SK-N-SH treated with all-trans-retinoic acid at 6 μM for 48 hours (cell line): ENCODE results near the gene ZNF385C.

Source experiments
- ATAC-seq: fragments of 200-7000 bp; cut with Tn5 transposase; 3 replicates; pipeline ENCODE4 v1.9.1; 2020; ENCODE audit warnings: mild to moderate bottlenecking, moderate library complexity
- ARNTL ChIP-seq: fragments of 450-650 bp; formaldehyde crosslinking; IDR thresholded peaks from 2 replicates; pipeline ENCODE4 v1.5.0; 2020; ENCODE audit warnings: low read depth, mild to moderate bottlenecking, moderate library complexity, borderline replicate concordance
- BACH2 ChIP-seq: fragments of 250-450 bp; sonication (Bioruptor Pico); IDR thresholded peaks from 2 replicates; pipeline ENCODE4 v1.9.0; 2021; ENCODE audit warnings: mild to moderate bottlenecking, borderline replicate concordance
- CSDC2 ChIP-seq: fragments of 250-450 bp; sonication (Bioruptor Pico); IDR thresholded peaks from 2 replicates; pipeline ENCODE4 v1.5.0; 2020; ENCODE audit warnings: mild to moderate bottlenecking, moderate library complexity
- CSRNP3 ChIP-seq: fragments of 250-450 bp; sonication (Bioruptor Pico); IDR thresholded peaks from 2 replicates; pipeline ENCODE4 v1.5.1; 2021; ENCODE audit warnings: mild to moderate bottlenecking, moderate library complexity
- ESRRG ChIP-seq: fragments of 250-450 bp; sonication (Bioruptor Pico); IDR thresholded peaks from 2 replicates; pipeline ENCODE4 v1.6.1; 2021; ENCODE audit warnings: mild to moderate bottlenecking
- GLIS3 ChIP-seq: fragments of 250-450 bp; sonication (Bioruptor Pico); IDR thresholded peaks from 2 replicates; pipeline ENCODE4 v1.5.0; 2020; ENCODE audit warnings: mild to moderate bottlenecking, moderate library complexity
- ISL1 ChIP-seq: fragments of 250-450 bp; sonication (Bioruptor Pico); IDR thresholded peaks from 2 replicates; pipeline ENCODE4 v2.1.2; 2022; ENCODE audit warnings: mild to moderate bottlenecking, moderate library complexity
- OSR1 ChIP-seq: fragments of 250-450 bp; sonication (Bioruptor Pico); IDR thresholded peaks from 2 replicates; pipeline ENCODE4 v1.8.0; 2022; ENCODE audit warnings: moderate library complexity, mild to moderate bottlenecking, inconsistent platforms
- RARB ChIP-seq: fragments of 250-450 bp; sonication (Bioruptor Pico); IDR thresholded peaks from 2 replicates; pipeline ENCODE4 v1.8.0; 2021; ENCODE audit warnings: mild to moderate bottlenecking, moderate library complexity
- SNAI2 ChIP-seq: fragments of 250-450 bp; sonication (Bioruptor Pico); IDR thresholded peaks from 2 replicates; pipeline ENCODE4 v1.5.0; 2020; ENCODE audit warnings: mild to moderate bottlenecking, moderate library complexity
- TCF4 ChIP-seq: fragments of 250-450 bp; sonication (Bioruptor Pico); IDR thresholded peaks from 2 replicates; pipeline ENCODE4 v1.8.0; 2021; ENCODE audit warnings: mild to moderate bottlenecking, moderate library complexity, borderline replicate concordance
- TOX ChIP-seq: fragments of 250-450 bp; sonication (Bioruptor Pico); IDR thresholded peaks from 2 replicates; pipeline ENCODE4 v1.8.0; 2021; ENCODE audit warnings: mild to moderate bottlenecking, moderate library complexity, borderline replicate concordance
- ZC3H10 ChIP-seq: fragments of 250-450 bp; sonication (Bioruptor Pico); IDR thresholded peaks from 2 replicates; pipeline ENCODE4 v1.5.1; 2021; ENCODE audit warnings: mild to moderate bottlenecking, moderate library complexity
- ZFP30 ChIP-seq: fragments of 450-650 bp; formaldehyde crosslinking; IDR thresholded peaks from 2 replicates; pipeline ENCODE4 v1.5.0; 2022; ENCODE audit warnings: mild to moderate bottlenecking, moderate library complexity
- ZNF565 ChIP-seq: fragments of 450-650 bp; formaldehyde crosslinking; conservative IDR thresholded peaks from 2 replicates; pipeline ENCODE4 v1.5.0; 2020; ENCODE audit warnings: low read depth, mild to moderate bottlenecking, moderate library complexity
- ZNF70 ChIP-seq: fragments of 450-650 bp; formaldehyde crosslinking; IDR thresholded peaks from 2 replicates; pipeline ENCODE4 v1.5.0; 2020; ENCODE audit warnings: mild to moderate bottlenecking, moderate library complexity
- ZNF8 ChIP-seq: fragments of 450-650 bp; formaldehyde crosslinking; IDR thresholded peaks from 2 replicates; pipeline ENCODE4 v1.5.0; 2020; ENCODE audit warnings: mild to moderate bottlenecking, moderate library complexity
- TF ChIP-seq, protein P1 (sequence below): fragments of 250-450 bp; sonication (Bioruptor Pico); IDR thresholded peaks from 2 replicates; pipeline ENCODE4 v1.5.0; 2020; ENCODE audit warnings: mild to moderate bottlenecking, moderate library complexity
- TF ChIP-seq, protein P2 (sequence below): fragments of 250-450 bp; sonication (Bioruptor Pico); IDR thresholded peaks from 2 replicates; pipeline ENCODE4 v1.8.0; 2021; ENCODE audit warnings: low read depth, mild to moderate bottlenecking, moderate library complexity, borderline replicate concordance
- TF ChIP-seq, protein P3 (sequence below): fragments of 250-450 bp; sonication (Bioruptor Pico); IDR thresholded peaks from 2 replicates; pipeline ENCODE4 v1.5.1; 2020; ENCODE audit warnings: low read depth, mild to moderate bottlenecking, moderate library complexity

The ZNF385C gene

DNA sequence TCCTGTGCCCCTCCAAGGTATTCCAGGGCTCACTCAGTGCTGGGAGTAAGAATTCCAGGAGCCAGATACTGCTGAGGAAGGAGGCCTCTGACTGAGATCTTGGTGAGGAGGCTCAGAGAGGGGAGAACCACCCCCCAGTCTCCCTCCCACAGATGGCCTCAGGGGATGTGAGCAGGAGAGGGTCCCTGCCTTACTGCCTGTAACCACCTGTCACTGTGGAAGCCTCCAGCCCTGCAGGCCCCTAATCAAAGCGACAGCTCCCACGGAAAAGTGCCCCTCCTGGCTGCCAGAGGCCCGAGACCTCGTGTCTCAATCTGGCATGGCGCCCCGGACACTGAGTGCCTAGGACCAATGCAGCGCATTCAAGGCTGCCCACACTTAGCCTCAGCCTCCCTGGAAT is 40.2 kb downstream of the ZNF385C start:
- no peak for ATAC-seq
- TF ChIP-seq CSDC2 (CRISPR knock-in tag) (no peak), ARNTL (CRISPR knock-in tag) (no peak), ZC3H10 (CRISPR knock-in tag) (no peak), TOX (no peak), ESRRG (CRISPR knock-in tag) (no peak)
- TF ChIP-seq, all 23 proteins: peak for 0

GRCh38 chr17:42056635-42057034 is 41.6 kb downstream of the ZNF385C start:
- no peak for ATAC-seq
- TF ChIP-seq SNAI2 (CRISPR knock-in tag) (no peak), ZFP30 (CRISPR knock-in tag) (no peak), TCF4 (CRISPR knock-in tag) (no peak), OSR1 (CRISPR knock-in tag) (no peak), ZNF8 (no peak), RARB (CRISPR knock-in tag) (no peak)

DNA sequence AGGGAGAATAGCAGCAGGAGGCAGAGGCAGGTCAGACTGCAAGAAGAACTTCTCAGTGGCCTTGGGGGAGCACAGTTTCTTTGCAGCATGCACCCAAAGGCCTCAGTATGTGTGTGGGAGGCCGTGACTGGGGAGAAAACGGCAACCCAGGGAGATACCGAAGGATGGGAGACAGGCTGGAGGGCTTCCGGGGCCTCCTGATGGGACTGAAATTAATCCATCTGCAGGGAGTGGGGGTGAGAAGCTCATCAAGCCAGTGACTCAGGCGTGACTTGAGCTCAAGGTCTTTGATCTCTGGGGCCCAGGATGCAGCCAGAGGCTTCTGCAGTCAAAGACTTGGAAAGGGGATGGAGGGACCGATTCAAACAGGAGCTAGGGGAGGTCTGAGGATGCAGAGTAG is 42.8 kb downstream of the ZNF385C start:
- ATAC-seq: no peak
- TF ChIP-seq ARNTL (CRISPR knock-in tag): no peak
- TF ChIP-seq GLIS3: no peak

DNA sequence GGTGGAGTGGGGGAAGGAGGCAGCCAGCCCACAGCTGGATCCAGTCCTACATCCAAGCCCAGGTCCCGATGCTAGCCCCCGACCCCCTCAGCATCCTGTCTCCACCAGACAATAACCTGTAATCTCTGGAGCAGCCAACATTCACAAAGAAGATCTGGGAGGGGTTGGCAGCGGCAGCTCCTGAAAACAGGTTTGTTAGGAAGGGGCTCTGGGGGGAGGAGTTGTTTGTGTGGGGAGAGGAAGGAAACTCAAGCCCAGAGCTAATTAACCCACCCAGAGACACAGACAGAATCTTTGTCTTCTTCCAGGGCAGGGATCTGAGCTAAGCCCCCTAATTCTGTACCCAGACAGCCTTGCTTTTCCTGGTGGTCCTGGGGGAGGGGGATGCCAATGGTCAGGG is 43.2 kb downstream of the ZNF385C start:
- TF ChIP-seq GLIS3: no peak
- TF ChIP-seq SNAI2 (CRISPR knock-in tag): no peak
- no peak for TF ChIP-seq ZNF70 (CRISPR knock-in tag)
- TF ChIP-seq ZNF8: no peak
- TF ChIP-seq CSDC2 (CRISPR knock-in tag): no peak
- no peak for TF ChIP-seq ESRRG (CRISPR knock-in tag)
- TF ChIP-seq RARB (CRISPR knock-in tag): no peak
- TF ChIP-seq TOX: no peak
- no peak for TF ChIP-seq BACH2 (CRISPR knock-in tag)
- TF ChIP-seq, protein P1, sequence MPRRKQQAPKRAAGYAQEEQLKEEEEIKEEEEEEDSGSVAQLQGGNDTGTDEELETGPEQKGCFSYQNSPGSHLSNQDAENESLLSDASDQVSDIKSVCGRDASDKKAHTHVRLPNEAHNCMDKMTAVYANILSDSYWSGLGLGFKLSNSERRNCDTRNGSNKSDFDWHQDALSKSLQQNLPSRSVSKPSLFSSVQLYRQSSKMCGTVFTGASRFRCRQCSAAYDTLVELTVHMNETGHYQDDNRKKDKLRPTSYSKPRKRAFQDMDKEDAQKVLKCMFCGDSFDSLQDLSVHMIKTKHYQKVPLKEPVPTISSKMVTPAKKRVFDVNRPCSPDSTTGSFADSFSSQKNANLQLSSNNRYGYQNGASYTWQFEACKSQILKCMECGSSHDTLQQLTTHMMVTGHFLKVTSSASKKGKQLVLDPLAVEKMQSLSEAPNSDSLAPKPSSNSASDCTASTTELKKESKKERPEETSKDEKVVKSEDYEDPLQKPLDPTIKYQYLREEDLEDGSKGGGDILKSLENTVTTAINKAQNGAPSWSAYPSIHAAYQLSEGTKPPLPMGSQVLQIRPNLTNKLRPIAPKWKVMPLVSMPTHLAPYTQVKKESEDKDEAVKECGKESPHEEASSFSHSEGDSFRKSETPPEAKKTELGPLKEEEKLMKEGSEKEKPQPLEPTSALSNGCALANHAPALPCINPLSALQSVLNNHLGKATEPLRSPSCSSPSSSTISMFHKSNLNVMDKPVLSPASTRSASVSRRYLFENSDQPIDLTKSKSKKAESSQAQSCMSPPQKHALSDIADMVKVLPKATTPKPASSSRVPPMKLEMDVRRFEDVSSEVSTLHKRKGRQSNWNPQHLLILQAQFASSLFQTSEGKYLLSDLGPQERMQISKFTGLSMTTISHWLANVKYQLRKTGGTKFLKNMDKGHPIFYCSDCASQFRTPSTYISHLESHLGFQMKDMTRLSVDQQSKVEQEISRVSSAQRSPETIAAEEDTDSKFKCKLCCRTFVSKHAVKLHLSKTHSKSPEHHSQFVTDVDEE: no peak
- TF ChIP-seq CSRNP3 (CRISPR knock-in tag): no peak
- TF ChIP-seq, protein P2, sequence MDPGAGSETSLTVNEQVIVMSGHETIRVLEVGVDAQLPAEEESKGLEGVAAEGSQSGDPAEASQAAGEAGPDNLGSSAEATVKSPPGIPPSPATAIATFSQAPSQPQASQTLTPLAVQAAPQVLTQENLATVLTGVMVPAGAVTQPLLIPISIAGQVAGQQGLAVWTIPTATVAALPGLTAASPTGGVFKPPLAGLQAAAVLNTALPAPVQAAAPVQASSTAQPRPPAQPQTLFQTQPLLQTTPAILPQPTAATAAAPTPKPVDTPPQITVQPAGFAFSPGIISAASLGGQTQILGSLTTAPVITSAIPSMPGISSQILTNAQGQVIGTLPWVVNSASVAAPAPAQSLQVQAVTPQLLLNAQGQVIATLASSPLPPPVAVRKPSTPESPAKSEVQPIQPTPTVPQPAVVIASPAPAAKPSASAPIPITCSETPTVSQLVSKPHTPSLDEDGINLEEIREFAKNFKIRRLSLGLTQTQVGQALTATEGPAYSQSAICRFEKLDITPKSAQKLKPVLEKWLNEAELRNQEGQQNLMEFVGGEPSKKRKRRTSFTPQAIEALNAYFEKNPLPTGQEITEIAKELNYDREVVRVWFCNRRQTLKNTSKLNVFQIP: no peak
- no peak for ATAC-seq

GRCh38 chr17:42053731-42054500 is 44.4 kb downstream of the ZNF385C start:
- ATAC-seq: no peak
- TF ChIP-seq ZFP30 (CRISPR knock-in tag) (no peak), CSDC2 (CRISPR knock-in tag) (no peak), TOX (no peak), OSR1 (CRISPR knock-in tag) (no peak), ISL1 (no peak), TCF4 (CRISPR knock-in tag) (no peak), ZNF565 (CRISPR knock-in tag) (no peak), CSRNP3 (CRISPR knock-in tag) (no peak)
- TF ChIP-seq, protein P3, sequence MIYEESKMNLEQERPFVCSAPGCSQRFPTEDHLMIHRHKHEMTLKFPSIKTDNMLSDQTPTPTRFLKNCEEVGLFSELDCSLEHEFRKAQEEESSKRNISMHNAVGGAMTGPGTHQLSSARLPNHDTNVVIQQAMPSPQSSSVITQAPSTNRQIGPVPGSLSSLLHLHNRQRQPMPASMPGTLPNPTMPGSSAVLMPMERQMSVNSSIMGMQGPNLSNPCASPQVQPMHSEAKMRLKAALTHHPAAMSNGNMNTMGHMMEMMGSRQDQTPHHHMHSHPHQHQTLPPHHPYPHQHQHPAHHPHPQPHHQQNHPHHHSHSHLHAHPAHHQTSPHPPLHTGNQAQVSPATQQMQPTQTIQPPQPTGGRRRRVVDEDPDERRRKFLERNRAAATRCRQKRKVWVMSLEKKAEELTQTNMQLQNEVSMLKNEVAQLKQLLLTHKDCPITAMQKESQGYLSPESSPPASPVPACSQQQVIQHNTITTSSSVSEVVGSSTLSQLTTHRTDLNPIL (CRISPR knock-in tag): no peak
- TF ChIP-seq, protein P2: no peak
- TF ChIP-seq, protein P1: no peak
